SK-N-SH (cell line): ENCODE measurements around the gene KCNS1. TPM values are rescaled to one million over a fixed set of nuclear protein-coding genes. Genes with fewer than 3 reads are reported as not detected.

Source experiments
- CTCF ChIA-PET: fragments of 300-600, 350-600 bp; formaldehyde crosslinking; extraction: SDS; loops from one replicate; lab custom pipeline; 2021; lab: Yijun Ruan, JAX
- POLR2A ChIA-PET: fragments of 350-600 bp; sonication (Branson Sonifier 250); formaldehyde crosslinking; extraction: SDS; loops from one replicate; lab custom pipeline; 2020; ENCODE audit warnings: antibody characterized with exemption, inconsistent platforms; lab: Yijun Ruan, JAX
- DNase-seq: peaks from one replicate; pipeline ENCODE4 v3.0.0; 2012
- H2AFZ ChIP-seq: fragments of 200-600 bp; sonication (generic); 2 replicates; pipeline ENCODE4 v1.8.1; 2016; ENCODE audit warnings: antibody characterized with exemption, mild to moderate bottlenecking, low read depth
- H3F3A ChIP-seq: fragments of 200-600 bp; sonication (generic); replicated peaks from 2 replicates; pipeline ENCODE3; 2016; ENCODE audit warnings: antibody characterized with exemption, mild to moderate bottlenecking; ENCODE audit not compliant: insufficient read depth
- H3K27ac ChIP-seq, 2 experiments: fragments of 200-500 bp in 1 of 2; fragments of 200-600 bp in 1 of 2; sonication (Bioruptor generic) in 1 of 2; sonication (generic), shearing (Covaris generic) in 1 of 2; 2 replicates each; pipeline versions ENCODE4 v1.5.1 to v1.6.1; 2014 to 2016; ENCODE audit warnings: low read depth in 2 of 2, inconsistent platforms in 1 of 2, low read length in 1 of 2, mild to moderate bottlenecking in 1 of 2, mixed read lengths in 1 of 2
- H3K27me3 ChIP-seq: fragments of 200-600 bp; sonication (generic), shearing (Covaris generic); 2 replicates; pipeline ENCODE4 v1.6.1; 2016; ENCODE audit warnings: mixed run types; ENCODE audit not compliant: insufficient read depth
- H3K36me3 ChIP-seq, 2 experiments: fragments of 200-500 bp in 1 of 2; fragments of 200-600 bp in 1 of 2; sonication (Bioruptor generic) in 1 of 2; sonication (generic) in 1 of 2; replicated peaks in 1 of 2; 2 replicates each; pipeline versions ENCODE3 to v1.5.1; 2014 to 2016; ENCODE audit warnings: low read length in 1 of 2, mild to moderate bottlenecking in 1 of 2; ENCODE audit not compliant: insufficient read depth in 2 of 2, control insufficient read depth in 1 of 2
- H3K4me1 ChIP-seq, 2 experiments: fragments of 200-500 bp in 1 of 2; fragments of 200-600 bp in 1 of 2; sonication (Bioruptor generic) in 1 of 2; sonication (generic), shearing (Covaris generic) in 1 of 2; 2 replicates each; pipeline versions ENCODE4 v1.5.1 to v1.6.1; 2014 to 2016; ENCODE audit warnings: low read depth in 1 of 2, low read length in 1 of 2, mixed run types in 1 of 2; ENCODE audit not compliant: insufficient read depth in 2 of 2, control insufficient read depth in 1 of 2
- H3K4me2 ChIP-seq: fragments of 200-600 bp; sonication (generic), shearing (Covaris generic); 2 replicates; pipeline ENCODE4 v1.6.1; 2017; ENCODE audit warnings: mixed run types
- H3K4me3 ChIP-seq, 2 experiments: fragments of 200-500 bp in 1 of 2; fragments of 200-600 bp in 1 of 2; sonication (Bioruptor generic) in 1 of 2; sonication (generic), shearing (Covaris generic) in 1 of 2; 2 replicates each; pipeline versions ENCODE4 v1.5.1 to v1.8.1; 2014 to 2016; ENCODE audit warnings: low read depth in 2 of 2, inconsistent platforms in 1 of 2, low read length in 1 of 2, mild to moderate bottlenecking in 1 of 2, mixed read lengths in 1 of 2, moderate library complexity in 1 of 2
- H3K79me2 ChIP-seq: fragments of 200-600 bp; sonication (generic); 2 replicates; pipeline ENCODE4 v1.8.1; 2017; ENCODE audit warnings: mild to moderate bottlenecking; ENCODE audit not compliant: insufficient read depth
- H3K9ac ChIP-seq: fragments of 200-600 bp; sonication (generic); 2 replicates; pipeline ENCODE4 v1.6.1; 2017; ENCODE audit warnings: mixed run types
- H3K9me2 ChIP-seq: fragments of 200-600 bp; sonication (generic); 2 replicates; pipeline ENCODE4 v1.6.1; 2017; ENCODE audit warnings: mixed run types
- H3K9me3 ChIP-seq: fragments of 200-600 bp; sonication (generic); 2 replicates; pipeline ENCODE4 v1.6.1; 2017; ENCODE audit warnings: mixed run types, mild to moderate bottlenecking, moderate library complexity
- H4K20me1 ChIP-seq: fragments of 200-600 bp; sonication (generic); 2 replicates; pipeline ENCODE4 v1.6.1; 2017; ENCODE audit warnings: mild to moderate bottlenecking, mixed run types; ENCODE audit not compliant: insufficient read depth
- CHD2 ChIP-seq: fragments of 150-350 bp; IDR thresholded peaks from 2 replicates; pipeline ENCODE4 v1.6.1; 2018; ENCODE audit warnings: low read length; ENCODE audit not compliant: partially characterized antibody
- ELF1 ChIP-seq: IDR thresholded peaks from 2 replicates; pipeline ENCODE4 v1.4.0; 2012
- GABPA ChIP-seq: IDR thresholded peaks from 2 replicates; pipeline ENCODE4 v1.4.0; 2012; ENCODE audit warnings: low read depth, mild to moderate bottlenecking
- JUND ChIP-seq: IDR thresholded peaks from 2 replicates; pipeline ENCODE4 v1.4.0; 2012
- MEF2A ChIP-seq: IDR thresholded peaks from 2 replicates; pipeline ENCODE4 v1.4.0; 2012; ENCODE audit warnings: low read depth, borderline replicate concordance
- MXI1 ChIP-seq: IDR thresholded peaks from 2 replicates; pipeline ENCODE4 v1.6.1; 2012; ENCODE audit warnings: mild to moderate bottlenecking, low read depth, low read length, improper control_type of control experiment
- POLR2AphosphoS5 ChIP-seq: IDR thresholded peaks from 2 replicates; pipeline ENCODE4 v1.6.1; 2012; ENCODE audit warnings: low read depth, low read length
- RAD21 ChIP-seq: IDR thresholded peaks from 2 replicates; pipeline ENCODE4 v1.6.1; 2012; ENCODE audit warnings: mild to moderate bottlenecking, low read length
- RXRA ChIP-seq: IDR thresholded peaks from 2 replicates; pipeline ENCODE4 v1.4.0; 2012; ENCODE audit warnings: low read depth, mild to moderate bottlenecking, borderline replicate concordance
- SIN3A ChIP-seq: IDR thresholded peaks from 2 replicates; pipeline ENCODE4 v1.6.1; 2012; ENCODE audit warnings: low read depth, mild to moderate bottlenecking, low read length, moderate library complexity, borderline replicate concordance
- SMC3 ChIP-seq: IDR thresholded peaks from 2 replicates; pipeline ENCODE4 v1.6.1; 2012; ENCODE audit warnings: low read depth, low read length, improper control_type of control experiment
- TAF1 ChIP-seq: IDR thresholded peaks from 2 replicates; pipeline ENCODE4 v1.6.1; 2012; ENCODE audit warnings: low read depth, mild to moderate bottlenecking, low read length, moderate library complexity, borderline replicate concordance
- WGBS: methylation state at CpG from one replicate; pipeline ENCODE4 v1.1.6; 2017; ENCODE audit warnings: low lambda C conversion rate; 5-methylcytosine and 5-hydroxymethylcytosine counted together
- polyA plus RNA-seq, 3 experiments: library from polyadenylated mRNA; depleted of rRNA; stranded (reverse); fragments of >200 nt; gene quantifications; 2 replicates each; pipeline ENCODE4 v1.2.3, GENCODE V29; 2012
- TF ChIP-seq, protein P1 (sequence below): fragments of 200-600 bp; sonication (generic); IDR thresholded peaks from 2 replicates; pipeline ENCODE4 v1.6.1; 2017; ENCODE audit warnings: antibody characterized with exemption, mild to moderate bottlenecking, moderate library complexity
- TF ChIP-seq, protein P2 (sequence below): IDR thresholded peaks from 2 replicates; pipeline ENCODE4 v1.4.0; 2012; ENCODE audit warnings: low read depth, borderline replicate concordance
- TF ChIP-seq, protein P3 (sequence below): IDR thresholded peaks from 2 replicates; pipeline ENCODE4 v1.4.0; 2012; ENCODE audit warnings: low read depth, borderline replicate concordance

KCNS1 gene
- polyA plus RNA-seq, 1 of the 3 experiments (the other 2 are of a cell fraction) = 0.07 TPM

DNA sequence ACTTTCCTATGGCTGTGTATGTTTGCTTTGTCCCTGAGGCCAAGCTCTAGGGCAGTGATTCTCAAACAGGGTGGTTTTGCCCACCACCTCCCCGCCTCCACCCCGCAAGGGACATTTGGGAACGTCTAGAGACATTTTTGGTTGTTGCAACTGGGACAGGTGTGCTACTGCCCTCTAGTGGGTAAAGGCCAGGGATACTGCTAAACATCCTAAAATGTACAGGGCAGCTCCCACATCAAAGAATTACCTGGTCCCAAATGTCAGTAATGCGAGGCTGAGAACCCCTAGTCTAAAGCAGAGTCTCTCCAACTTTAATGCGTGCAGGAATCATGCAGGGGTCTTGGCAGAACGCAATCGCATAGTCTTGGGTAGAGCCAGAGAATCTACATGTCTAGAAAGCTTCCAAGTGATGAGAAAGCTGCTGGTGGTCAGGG, 5.1 kb downstream of the KCNS1 start:
- Histone ChIP-seq H2AFZ (no peak overlapping the region), H3K27me3 (no peaks in the 10 kb centered on the region), H3K27ac (no peak overlapping the region), H3K4me3 (no peak overlapping the region), H3K79me2 (no peaks in the 10 kb centered on the region), H3F3A (no peaks in the 10 kb centered on the region), H3K4me2 (no peak overlapping the region), H3K9ac (no peak overlapping the region; the same call in 1 of the 2 replicates), H3K36me3 (no peaks in the 10 kb centered on the region), H3K9me2 (no peaks in the 10 kb centered on the region), H4K20me1 (no peaks in the 10 kb centered on the region), H3K4me1 (peaks cover 0 to 4% of the 10 kb centered on the region in 2 experiments; a peak in 1 of 4 replicates), H3K9me3 (no peaks in the 10 kb centered on the region)
- DNase-seq = peak; percentile 66
- 11% methylated on average over 7 of the region's 7 CpGs for WGBS
- ChIA-PET CTCF (interaction anchor here (0.6 to 9.3 kb wide), 52 partner anchors 9 to 1489 kb away, joined by 3 to 158 read pairs (median 5); partner anchors contain the start of genes STK4, WFDC12 and WFDC5), POLR2A (no interaction called here)
- TF ChIP-seq RAD21 (peak; percentile 78), SMC3 (peak; percentile 85), MEF2A (no peak), MXI1 (no peak)
- TF ChIP-seq, protein P1, sequence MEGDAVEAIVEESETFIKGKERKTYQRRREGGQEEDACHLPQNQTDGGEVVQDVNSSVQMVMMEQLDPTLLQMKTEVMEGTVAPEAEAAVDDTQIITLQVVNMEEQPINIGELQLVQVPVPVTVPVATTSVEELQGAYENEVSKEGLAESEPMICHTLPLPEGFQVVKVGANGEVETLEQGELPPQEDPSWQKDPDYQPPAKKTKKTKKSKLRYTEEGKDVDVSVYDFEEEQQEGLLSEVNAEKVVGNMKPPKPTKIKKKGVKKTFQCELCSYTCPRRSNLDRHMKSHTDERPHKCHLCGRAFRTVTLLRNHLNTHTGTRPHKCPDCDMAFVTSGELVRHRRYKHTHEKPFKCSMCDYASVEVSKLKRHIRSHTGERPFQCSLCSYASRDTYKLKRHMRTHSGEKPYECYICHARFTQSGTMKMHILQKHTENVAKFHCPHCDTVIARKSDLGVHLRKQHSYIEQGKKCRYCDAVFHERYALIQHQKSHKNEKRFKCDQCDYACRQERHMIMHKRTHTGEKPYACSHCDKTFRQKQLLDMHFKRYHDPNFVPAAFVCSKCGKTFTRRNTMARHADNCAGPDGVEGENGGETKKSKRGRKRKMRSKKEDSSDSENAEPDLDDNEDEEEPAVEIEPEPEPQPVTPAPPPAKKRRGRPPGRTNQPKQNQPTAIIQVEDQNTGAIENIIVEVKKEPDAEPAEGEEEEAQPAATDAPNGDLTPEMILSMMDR = peak; percentile 77

DNA sequence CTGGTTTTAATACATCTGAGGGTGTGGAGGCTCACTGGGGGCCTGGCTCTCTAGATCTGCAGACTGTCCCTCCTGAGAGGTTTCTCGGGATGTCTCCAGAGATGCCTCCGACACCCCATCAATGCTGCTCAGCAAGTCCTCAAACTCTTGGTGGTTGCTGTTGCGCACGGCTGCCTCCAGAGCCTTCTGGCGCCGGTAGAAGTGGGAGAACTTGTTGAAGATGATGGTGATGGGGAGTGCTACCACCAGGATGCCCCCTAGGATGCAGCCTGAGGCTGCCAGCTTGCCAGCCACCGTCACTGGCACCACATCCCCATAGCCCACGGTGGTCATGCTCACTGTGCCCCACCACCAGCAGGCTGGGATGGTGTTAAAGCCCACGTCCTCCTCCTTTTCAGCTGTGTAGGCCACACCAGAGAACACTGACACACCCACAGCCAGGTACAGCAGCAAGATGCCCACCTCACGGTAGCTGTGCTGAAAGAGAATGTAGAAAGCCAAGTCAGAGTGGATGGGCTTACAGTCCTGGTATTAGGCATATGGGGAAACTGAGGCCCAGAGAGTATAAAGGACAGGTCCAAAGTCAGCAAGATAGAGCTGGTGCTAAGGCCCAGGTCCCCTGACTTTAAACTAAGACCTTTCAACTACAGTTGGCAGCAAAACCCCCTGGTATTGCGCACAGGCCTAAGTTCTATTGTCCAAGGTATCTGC, 5.9 kb downstream of the KCNS1 start:
- Histone ChIP-seq H3K4me1 (peaks cover 0 to 4% of the 10 kb centered on the region in 2 experiments; a peak in 1 of 4 replicates), H3K27me3 (no peaks in the 10 kb centered on the region), H3K36me3 (no peaks in the 10 kb centered on the region), H3K9me3 (no peaks in the 10 kb centered on the region), H3K4me2 (no peak overlapping the region), H4K20me1 (no peaks in the 10 kb centered on the region), H3K9me2 (no peaks in the 10 kb centered on the region), H2AFZ (no peak overlapping the region), H3F3A (no peaks in the 10 kb centered on the region), H3K9ac (no peak overlapping the region; the same call in 1 of the 2 replicates)
- CTCF ChIA-PET = interaction anchor here (0.7 to 9.3 kb wide), 39 partner anchors 9 to 1489 kb away, joined by 3 to 158 read pairs (median 6); partner anchors contain the start of genes STK4, WFDC12 and WFDC5
- POLR2A ChIA-PET = no interaction called here
- TF ChIP-seq MXI1 = no peak
- TF ChIP-seq, all 33 proteins: peak for 0
- H3K79me2 ChIP-seq = no peaks in the 10 kb centered on the region
- H3K27ac ChIP-seq = no peak overlapping the region
- no peak overlapping the region for H3K4me3 ChIP-seq
- 97% methylated on average over 5 of the region's 11 CpGs for WGBS
- no peak for DNase-seq

DNA sequence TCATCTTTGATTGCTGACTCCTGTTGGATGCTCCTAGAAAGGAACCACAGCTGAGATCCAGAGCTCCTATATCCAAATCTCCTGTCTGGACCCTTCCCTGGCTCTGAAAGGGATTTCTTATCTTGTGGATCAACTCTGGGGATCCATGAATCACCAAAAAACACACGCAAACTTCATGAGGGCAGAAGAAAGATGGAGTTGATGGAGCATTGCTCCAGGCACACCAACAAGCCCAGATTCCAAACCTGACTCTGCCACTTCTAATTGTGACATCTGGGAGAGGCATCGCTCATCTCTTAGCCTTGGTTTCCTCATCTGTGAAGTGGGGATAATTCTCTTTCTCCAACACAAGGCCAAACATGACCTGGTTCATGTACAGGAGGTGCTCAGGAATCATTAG, 6.7 kb downstream of the KCNS1 start:
- 87% methylated on average over 2 of the region's 2 CpGs for WGBS
- Histone ChIP-seq H3K9ac (no peak overlapping the region), H3K4me3 (no peak overlapping the region), H3K4me1 (peaks cover 0 to 4% of the 10 kb centered on the region in 2 experiments; a peak in 1 of 4 replicates), H3F3A (peaks cover under 1% of the 10 kb centered on the region), H3K79me2 (no peaks in the 10 kb centered on the region), H3K36me3 (no peaks in the 10 kb centered on the region), H3K27me3 (no peaks in the 10 kb centered on the region), H3K9me2 (no peaks in the 10 kb centered on the region), H3K9me3 (no peaks in the 10 kb centered on the region), H2AFZ (no peak overlapping the region), H3K27ac (no peak overlapping the region), H3K4me2 (no peak overlapping the region), H4K20me1 (no peaks in the 10 kb centered on the region)
- CTCF ChIA-PET = interaction anchor here (0.7 to 9.3 kb wide), 8 partner anchors 10 to 677 kb away, joined by 3 to 158 read pairs (median 5); partner anchors contain the start of gene WFDC5
- POLR2A ChIA-PET = no interaction called here
- TF ChIP-seq GABPA = no peak
- TF ChIP-seq RXRA = no peak
- no peak for TF ChIP-seq SIN3A
- TF ChIP-seq TAF1 = no peak
- TF ChIP-seq, protein P2, sequence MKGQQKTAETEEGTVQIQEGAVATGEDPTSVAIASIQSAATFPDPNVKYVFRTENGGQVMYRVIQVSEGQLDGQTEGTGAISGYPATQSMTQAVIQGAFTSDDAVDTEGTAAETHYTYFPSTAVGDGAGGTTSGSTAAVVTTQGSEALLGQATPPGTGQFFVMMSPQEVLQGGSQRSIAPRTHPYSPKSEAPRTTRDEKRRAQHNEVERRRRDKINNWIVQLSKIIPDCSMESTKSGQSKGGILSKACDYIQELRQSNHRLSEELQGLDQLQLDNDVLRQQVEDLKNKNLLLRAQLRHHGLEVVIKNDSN = no peak
- TF ChIP-seq ELF1 = no peak
- no peak for TF ChIP-seq MXI1
- TF ChIP-seq, protein P3, sequence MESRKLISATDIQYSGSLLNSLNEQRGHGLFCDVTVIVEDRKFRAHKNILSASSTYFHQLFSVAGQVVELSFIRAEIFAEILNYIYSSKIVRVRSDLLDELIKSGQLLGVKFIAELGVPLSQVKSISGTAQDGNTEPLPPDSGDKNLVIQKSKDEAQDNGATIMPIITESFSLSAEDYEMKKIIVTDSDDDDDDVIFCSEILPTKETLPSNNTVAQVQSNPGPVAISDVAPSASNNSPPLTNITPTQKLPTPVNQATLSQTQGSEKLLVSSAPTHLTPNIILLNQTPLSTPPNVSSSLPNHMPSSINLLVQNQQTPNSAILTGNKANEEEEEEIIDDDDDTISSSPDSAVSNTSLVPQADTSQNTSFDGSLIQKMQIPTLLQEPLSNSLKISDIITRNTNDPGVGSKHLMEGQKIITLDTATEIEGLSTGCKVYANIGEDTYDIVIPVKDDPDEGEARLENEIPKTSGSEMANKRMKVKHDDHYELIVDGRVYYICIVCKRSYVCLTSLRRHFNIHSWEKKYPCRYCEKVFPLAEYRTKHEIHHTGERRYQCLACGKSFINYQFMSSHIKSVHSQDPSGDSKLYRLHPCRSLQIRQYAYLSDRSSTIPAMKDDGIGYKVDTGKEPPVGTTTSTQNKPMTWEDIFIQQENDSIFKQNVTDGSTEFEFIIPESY = no peak
- TF ChIP-seq MEF2A = no peak
- TF ChIP-seq POLR2AphosphoS5 = no peak
- TF ChIP-seq JUND = no peak
- no peak for TF ChIP-seq CHD2
- DNase-seq = no peak
